ENCODE results near the gene SFT2D3. TPM values are rescaled to one million over a fixed set of nuclear protein-coding genes. Genes with fewer than 3 reads are reported as not detected.

The SFT2D3 gene
- total RNA-seq, 1 donor from 2014 or later = 5.7 TPM

GRCh38 chr2:127683056-127683455, 18.2 kb upstream of the SFT2D3 start:
- DNase-seq (ENCODE audit: low read depth) = no peak
- TF ChIP-seq CTCF (conservative IDR thresholded peaks at IDR 0.05; ENCODE audit: low read depth, low read length) = no peak

GRCh38 chr2:127683757-127684156, 17.5 kb upstream of the SFT2D3 start:
- no peak for DNase-seq (ENCODE audit: low read depth)
- no peak overlapping the region for H3K4me3 ChIP-seq (ENCODE audit: low read depth, low read length)
- TF ChIP-seq CTCF (conservative IDR thresholded peaks at IDR 0.05; ENCODE audit: low read depth, low read length) = no peak

More at GRCh38 chr2:127683056-127683455, 18.2 kb upstream of the SFT2D3 start:
- H3K4me3 ChIP-seq (ENCODE audit: low read depth, low read length) = no peak overlapping the region

- DNase-seq (ENCODE audit: low read depth) = no peak
- no peak for TF ChIP-seq CTCF (conservative IDR thresholded peaks at IDR 0.05; ENCODE audit: low read depth, low read length)
- no peak overlapping the region for H3K4me3 ChIP-seq (ENCODE audit: low read depth, low read length)
These were observed 15.8 kb upstream of the SFT2D3 start for GRCh38 chr2:127685410-127686080.

- DNase-seq (ENCODE audit: low read depth) = no peak
These were observed 12.9 kb upstream of the SFT2D3 start for GRCh38 chr2:127688405-127688804.

GRCh38 chr2:127690696-127691095, 10.6 kb upstream of the SFT2D3 start:
- no peak for TF ChIP-seq CTCF (conservative IDR thresholded peaks at IDR 0.05; ENCODE audit: low read depth, low read length)
- no peak for DNase-seq (ENCODE audit: low read depth)
- H3K4me3 ChIP-seq (ENCODE audit: low read depth, low read length) = no peak overlapping the region

More at GRCh38 chr2:127688405-127688804, 12.9 kb upstream of the SFT2D3 start:
- H3K4me3 ChIP-seq (ENCODE audit: low read depth, low read length) = no peak overlapping the region
- TF ChIP-seq CTCF (conservative IDR thresholded peaks at IDR 0.05; ENCODE audit: low read depth, low read length) = no peak

- H3K4me3 ChIP-seq (ENCODE audit: low read depth, low read length) = no peak overlapping the region
- no peak for DNase-seq (ENCODE audit: low read depth)
- no peak for TF ChIP-seq CTCF (conservative IDR thresholded peaks at IDR 0.05; ENCODE audit: low read depth, low read length)
These were observed 6.3 kb upstream of the SFT2D3 start for GRCh38 chr2:127694986-127695385.
